Thyroid gland (tissue), 4 donors: ENCODE results near the gene RFPL2.

ENCODE experiments used
- POLR2A ChIP-seq, 2 donors: fragments of 450-650 bp; IDR thresholded peaks; one replicate each; pipeline ENCODE4 v1.6.1; 2017; ENCODE audit warnings: antibody characterized with exemption in 2 of 2, mild to moderate bottlenecking in 2 of 2, moderate library complexity in 1 of 2
- TF ChIP-seq, protein P1 (sequence below), 6 experiments: fragments of 200-600 bp in 3 of 6; fragments of 450-650 bp in 3 of 6; sonication (generic) in 3 of 6; IDR thresholded peaks; one replicate each; pipeline ENCODE4 v1.5.1; 2016 to 2019; ENCODE audit warnings: antibody characterized with exemption in 6 of 6, mild to moderate bottlenecking in 2 of 6, inconsistent platforms in 1 of 6, moderate library complexity in 1 of 6

DNA sequence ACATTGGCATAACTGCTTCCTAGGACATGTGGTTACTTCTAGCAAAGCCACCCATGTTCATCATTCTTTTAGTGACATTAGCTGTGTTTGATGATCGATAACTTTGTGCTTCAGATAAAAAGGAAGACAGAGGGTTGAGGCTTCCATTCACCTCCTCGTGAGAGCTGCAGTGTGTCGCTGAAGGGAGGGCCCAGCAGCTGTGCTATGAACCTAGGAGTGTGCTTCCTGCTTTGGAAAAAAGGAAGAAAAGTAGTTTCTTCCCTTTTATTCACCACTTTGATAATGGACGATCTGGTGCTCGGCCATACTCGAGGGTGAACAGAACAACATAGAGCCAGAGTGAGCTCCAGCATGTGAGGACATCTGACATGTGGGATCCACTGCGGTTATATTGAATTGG is 6.1 kb upstream of the RFPL2 start:
- TF ChIP-seq, protein P1, sequence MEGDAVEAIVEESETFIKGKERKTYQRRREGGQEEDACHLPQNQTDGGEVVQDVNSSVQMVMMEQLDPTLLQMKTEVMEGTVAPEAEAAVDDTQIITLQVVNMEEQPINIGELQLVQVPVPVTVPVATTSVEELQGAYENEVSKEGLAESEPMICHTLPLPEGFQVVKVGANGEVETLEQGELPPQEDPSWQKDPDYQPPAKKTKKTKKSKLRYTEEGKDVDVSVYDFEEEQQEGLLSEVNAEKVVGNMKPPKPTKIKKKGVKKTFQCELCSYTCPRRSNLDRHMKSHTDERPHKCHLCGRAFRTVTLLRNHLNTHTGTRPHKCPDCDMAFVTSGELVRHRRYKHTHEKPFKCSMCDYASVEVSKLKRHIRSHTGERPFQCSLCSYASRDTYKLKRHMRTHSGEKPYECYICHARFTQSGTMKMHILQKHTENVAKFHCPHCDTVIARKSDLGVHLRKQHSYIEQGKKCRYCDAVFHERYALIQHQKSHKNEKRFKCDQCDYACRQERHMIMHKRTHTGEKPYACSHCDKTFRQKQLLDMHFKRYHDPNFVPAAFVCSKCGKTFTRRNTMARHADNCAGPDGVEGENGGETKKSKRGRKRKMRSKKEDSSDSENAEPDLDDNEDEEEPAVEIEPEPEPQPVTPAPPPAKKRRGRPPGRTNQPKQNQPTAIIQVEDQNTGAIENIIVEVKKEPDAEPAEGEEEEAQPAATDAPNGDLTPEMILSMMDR (IDR thresholded peaks at IDR 0.05): no peak
- TF ChIP-seq POLR2A (IDR thresholded peaks at IDR 0.05): no peak
